GM18502 (cell line): Measurements from ENCODE around the gene SCFD2.
"Not testable (repeated sequence)": the region's sequence is repeated elsewhere in the genome, so short reads cannot be mapped to it uniquely, and the experiment has no call there.

Experiments used
- ATAC-seq: cut with Tn5 transposase; IDR thresholded peaks from one replicate; pipeline ENCODE4 v1.9.1; 2021; ENCODE audit warnings: mild to moderate bottlenecking; ENCODE audit not compliant: unreplicated experiment, poor library complexity

Gene SCFD2

DNA sequence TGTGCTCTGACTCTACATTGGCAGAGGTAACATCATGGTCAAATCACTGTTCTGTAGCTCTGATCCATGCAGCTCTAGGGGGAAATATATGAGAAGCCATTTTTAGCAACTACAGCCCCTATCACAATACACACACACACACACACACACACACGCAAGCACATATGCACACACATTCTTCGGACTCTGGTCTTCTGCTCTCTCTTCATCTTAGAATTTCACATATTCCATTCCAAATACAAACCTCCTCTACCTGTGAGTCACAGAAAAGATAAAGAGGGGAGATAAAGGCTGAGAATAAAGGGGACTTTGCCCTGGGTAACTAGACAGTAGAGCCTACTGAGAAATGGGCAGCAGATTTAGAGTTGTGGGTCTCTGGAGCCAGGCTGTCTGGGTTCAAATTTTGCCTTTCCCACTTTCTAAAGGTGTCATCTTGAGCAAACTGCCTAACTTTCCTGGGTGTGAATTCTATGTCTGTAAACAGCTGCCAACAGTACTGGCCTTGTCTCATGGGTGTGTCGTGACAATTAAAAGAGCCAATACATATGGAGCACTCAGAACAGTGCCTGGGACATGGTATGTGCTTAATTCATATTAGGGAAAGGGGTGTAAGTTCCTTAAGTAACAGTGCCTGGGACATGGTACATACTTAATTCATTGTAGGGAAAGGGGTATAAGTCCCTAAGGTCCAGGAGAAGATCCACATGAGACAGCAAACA, 515.3 kb downstream of the SCFD2 start:
- no peak for ATAC-seq

DNA sequence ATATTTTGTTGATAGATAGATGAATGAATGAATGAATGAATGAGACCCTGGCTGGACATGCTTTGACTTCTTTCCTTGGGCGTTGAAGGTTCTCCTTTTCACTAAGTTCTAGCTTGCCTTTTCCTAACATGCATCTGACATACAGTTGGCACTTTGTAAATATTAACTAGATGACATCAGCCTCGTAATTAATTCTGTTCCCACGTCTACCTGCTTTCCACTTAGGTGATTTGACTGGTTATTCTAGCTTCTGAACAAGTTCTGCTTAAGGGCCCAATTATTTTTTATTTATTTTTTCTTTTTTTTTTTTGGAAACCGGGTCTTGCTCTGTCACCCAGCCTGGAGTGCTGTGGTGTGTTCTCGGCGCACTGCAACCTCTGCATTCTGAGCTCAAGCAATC, 517.6 kb downstream of the SCFD2 start:
- no peak for ATAC-seq

DNA sequence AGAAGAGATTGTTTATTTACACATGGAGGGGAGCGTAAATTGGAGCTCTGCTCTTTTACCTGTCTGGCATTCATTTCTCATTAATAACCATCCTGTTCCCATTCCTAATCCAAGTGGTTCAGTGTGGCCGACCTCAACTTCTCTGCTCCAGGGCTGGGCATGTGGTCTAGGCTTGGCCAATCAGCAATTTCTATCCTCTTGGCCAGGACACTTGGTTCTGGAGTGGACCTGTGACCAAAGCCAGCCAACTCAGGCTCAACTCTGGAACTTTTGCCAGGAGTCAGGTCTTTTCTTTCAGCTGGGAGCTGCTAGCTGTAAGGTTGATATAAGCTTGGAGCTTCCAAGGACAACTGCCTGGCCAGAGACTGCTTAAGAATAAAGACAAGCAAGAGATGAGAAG, 519.4 kb downstream of the SCFD2 start:
- ATAC-seq: no peak

DNA sequence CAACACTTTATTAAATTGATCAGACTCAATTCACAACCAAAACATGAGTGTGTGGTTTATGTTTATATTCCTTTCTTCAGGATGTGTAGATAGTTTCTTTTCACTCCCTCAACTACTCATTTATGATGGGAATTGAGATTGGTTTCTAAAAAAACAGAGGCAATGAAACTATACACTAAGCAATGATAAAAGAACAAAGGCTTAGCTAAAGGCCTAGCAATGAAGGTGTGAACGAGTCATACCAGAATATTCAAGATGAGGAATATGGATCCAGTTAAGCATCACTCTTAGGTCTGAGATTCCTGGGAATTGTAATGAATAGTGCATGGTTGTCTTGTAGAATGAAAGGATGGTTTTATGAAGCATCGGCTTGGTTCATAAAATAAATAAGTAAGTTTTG, 521.3 kb downstream of the SCFD2 start:
- no peak for ATAC-seq

DNA sequence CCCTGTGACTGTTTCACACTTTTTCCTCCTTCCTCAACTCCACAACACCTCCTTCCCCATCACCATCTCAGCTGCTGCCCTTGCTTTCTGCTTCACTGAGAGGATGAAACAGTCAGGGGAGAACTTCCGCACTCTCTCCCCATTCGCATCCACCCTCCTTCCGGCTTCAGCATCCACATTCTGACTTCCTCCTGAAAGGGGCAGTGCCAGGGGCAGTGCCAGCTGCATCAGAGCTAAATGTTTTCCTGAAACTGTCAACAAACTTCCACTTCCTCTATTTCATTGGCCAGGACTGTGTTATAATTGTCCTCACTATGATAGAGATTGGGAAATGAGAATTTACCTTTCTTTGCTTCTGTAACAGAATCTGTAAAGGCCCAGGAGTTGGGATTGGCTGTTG, 521.9 kb downstream of the SCFD2 start:
- no peak for ATAC-seq

DNA sequence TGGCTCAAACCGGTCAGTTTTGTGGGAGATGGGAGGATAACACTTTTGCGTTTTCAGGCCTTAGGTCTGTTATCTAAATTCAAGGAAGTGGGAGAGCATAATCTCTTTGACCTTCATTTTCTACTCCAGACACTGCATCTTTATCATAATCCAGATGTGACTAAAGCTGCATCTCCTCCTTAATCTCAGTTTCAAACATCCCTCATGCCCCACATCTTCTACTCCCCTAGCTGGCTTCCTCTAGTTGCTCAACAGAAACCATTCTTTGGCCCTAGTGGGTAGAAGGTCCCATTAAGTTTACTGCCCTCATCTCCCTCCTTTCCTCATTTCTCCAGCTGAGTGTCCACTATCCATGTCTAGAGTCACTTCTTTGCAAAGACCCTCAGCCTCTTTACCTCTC, 522.5 kb downstream of the SCFD2 start:
- ATAC-seq: no peak

DNA sequence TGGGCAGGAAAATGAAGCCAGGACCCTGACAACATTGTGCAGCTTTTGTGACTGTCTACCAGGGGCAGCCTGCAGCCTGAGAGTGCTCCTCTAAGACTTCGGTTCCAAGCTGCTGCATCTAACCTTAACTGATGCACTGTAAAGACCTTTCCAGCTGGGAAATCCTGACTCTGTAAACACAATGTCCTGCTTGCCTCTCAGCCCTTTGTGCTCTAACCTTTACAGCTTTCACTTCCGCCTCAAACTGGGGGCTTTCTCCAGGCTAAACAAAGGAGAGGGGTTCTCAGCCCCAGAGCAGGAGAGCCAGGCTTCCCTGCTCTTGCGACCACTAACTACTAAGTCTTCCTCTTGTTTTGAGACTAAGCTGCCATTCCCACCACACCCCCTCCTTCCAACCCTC, 523.1 kb downstream of the SCFD2 start:
- no peak for ATAC-seq

DNA sequence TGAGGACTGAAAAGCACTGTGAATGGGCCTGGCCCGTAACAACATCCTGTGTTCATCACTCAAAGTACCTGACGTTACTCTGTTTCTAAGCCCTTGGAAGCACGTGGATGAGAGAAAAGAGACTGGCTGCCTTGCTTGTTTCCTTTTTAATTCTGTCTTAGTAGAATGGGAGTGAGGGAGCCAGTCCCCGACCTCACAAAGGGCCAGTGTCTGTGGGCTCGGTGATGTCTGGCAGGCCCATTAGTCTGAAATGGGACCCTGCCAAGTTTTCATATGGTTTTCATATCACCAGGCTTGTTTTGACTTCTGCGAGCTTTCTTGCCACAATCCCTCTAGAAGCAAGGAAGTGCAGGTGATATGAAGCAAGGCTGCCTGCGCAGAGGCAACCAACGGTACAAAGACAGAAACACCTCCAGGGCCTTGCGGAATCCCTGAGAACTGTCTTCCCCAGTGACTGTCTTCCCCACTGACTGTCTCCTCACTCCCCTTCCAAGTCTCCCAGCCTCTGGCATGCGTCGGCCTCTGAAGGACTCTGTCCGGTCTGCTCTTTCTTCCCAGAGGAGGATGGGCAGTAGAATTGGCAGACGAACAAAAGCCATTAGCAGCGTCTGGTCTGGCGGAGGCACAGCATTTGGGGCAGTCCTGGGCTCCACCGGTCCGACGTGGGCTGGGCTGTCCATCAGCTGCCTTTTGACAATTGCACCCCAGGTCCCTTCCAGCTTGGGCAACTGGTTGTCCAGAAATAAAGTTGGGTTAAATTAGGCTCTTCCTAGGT, 524.0 kb downstream of the SCFD2 start:
- no peak for ATAC-seq

DNA sequence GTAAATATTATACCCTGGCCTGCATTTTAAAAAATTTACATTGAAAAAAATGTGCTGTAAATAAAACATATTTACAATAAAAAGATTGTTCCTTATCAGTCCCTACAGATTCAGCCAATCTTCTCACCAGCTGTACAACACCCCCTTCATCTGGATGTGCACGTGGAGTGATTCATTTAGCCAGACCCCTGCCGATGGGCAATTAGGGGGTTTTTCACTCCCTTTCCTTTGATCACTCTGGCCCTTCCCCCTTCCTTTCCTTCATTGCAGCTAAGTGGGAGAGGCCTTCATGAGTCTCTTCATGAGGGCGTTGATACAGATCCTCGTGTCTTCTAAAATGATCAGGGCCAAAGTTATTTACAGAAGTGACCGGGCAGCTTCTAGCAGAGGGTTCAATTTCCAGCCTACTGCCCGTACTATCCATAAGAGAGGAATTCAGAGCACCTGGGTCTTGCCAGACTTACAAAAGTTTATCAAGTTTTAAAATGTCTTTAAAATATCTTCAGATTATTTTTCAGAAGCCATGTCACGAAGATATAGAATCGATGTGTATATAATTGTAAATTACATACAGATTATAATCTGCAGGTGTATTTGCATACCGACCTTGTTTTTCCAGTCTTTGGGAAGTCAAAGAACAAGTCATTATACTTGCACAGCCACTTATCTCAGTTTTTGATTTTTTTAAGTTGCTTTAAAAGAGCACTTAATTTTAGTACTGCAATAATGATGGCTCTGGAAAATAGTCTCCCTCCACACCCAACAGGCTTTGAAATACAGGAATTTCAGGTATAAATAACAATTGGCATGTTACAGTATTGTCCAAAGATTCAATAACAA, 525.1 kb downstream of the SCFD2 start:
- ATAC-seq: no peak

DNA sequence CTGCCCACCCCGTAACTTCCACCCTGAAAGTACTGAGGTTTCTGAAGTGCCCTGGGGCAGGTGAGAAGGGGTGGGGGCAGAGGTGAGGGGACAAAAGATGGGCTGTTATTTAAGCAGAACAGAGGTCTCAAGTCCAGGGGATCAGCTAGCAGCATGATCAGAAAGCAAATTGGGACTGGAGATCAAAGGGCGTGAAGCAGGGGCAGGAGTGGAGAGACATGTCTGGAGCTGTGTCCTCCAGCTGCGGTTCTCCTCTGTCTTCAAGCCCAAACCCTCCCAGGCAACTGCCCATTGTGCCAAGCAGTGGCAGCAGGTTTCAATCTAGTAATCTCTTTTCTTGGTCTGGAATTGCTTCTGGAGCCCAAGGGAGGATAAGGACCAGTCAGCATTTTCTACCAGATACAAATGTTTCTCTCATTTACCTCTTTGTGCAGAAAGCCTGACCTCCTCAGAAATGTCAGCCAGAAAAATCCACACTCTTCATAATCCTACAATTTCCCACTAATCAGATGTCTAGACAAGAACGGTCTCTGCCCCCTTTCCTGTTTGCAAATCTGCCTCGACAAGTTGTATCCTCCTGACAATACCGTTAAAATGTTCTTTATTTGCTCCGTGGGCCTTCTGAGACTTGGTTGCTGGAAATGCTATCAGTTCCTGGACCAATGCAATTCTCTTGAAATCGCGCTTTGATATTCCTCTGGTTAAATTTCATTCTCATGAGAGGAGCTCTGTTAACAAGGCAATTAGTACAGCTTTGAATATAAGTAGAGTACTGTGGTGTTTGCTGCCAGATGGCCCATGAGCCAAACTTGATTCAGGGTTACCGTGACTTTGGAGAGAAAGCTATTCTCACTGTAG, 526.9 kb downstream of the SCFD2 start:
- ATAC-seq: no peak

DNA sequence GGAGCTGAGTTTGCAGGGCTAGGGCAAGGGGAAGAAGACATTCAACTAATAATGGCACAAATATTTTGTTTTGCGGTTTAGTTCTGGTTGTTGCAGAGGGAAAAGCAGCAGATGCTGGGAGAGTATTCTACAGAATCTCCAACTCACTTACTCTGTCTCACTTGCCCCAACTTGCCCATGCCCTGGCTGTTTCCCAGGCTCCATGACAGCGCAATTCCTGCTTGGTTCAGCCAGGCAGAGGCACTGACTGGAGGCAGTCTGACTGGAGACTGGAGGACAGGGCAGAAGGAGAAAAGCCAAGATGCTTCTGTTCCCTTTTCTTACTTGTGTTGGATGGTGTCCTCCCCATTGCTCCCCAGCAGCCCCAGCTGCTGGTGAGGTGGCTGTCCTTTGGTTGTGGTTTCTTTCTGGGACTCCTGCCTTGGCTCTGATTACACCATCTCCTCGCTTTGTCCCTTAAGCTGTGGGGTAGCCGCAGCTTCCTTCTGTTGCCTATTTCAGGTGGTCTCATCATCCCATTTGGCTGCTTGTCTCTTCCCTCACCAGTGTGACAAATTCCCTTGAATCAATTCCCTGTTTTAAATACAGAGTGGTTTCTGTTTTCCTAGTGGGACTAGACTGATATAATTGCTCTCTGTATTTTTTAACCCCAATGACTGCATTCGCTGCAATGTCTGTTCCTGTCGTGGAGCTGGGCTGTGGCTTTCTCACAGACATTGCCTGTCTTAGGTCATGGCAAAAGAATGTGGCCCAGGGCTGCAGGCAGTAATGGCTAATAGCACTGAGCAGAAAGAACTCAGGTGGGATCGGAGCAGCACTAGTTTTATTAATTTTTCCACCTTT, 527.9 kb downstream of the SCFD2 start:
- no peak for ATAC-seq

DNA sequence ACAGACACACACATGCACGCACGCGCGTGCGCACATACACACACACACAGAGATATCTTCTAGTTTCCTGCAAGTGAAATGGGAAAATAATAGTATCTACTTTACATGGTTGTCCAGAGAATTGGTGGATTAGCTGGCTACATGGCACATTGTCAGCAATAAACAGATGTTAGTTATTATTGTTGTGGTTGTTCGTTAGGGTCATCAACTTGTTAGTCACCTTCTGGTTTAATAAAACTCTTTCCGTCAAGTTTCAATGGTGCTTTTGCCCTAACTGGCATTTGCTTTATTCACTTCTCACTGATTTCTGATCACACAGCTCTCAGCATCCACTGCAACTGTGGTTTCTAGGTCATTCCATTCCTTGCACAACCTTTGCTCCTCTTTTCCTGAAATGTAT, 529.2 kb downstream of the SCFD2 start:
- no peak for ATAC-seq

DNA sequence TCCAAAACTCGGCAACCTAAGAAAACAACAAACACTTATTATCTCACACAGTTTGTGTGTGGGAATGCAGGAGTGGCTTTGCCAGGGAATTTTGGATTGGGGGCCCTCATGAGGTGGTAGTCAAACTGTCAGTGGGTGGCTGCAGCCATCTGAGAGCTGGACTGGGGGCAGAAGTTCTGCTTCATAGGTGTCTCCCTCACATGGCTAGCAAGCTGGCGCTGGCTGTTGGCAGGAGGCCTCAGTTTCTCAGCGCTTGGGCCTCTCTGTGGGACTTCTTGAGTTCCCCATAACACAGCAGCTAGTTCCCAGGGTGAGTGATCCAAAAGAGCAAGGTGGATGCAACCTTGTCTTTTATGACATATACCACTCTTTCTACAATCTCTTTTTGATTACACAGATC, 529.7 kb downstream of the SCFD2 start:
- ATAC-seq: no peak

DNA sequence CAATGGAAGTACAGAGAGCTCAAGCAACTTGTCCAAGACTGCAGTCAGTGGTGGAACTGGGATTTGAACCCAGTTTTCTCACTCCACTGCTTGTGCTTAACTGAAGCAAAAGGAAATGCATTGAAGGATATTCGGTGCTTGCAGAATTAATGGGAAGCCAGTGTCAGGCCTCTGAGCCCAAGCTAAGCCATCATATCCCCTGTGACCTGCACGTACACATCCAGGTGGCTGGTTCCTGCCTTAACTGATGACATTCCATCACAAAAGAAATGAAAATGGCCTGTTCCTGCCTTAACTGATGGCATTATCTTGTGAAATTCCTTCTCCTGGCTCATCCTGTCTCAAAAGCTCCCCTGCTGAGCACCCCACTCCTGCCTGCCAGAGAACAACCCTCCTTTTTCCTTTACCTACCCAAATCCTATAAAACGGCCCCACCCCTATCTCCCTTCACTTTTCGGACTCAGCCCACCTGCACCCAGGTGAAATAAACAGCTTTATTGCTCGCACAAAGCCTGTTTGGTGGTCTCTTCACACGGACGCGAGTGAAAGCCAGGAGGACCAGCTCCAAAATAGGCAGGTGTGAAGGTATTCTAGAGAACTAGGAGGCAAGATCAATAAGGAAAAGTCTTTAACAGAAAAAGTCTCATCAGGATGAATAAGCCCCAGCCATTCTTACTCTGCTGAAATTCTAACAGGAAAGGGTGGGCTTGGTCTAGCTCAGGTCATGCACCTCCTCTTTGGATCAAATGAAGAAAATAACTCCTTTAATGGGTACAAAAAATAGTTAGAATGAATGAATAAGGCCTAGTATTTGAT, 531.0 kb downstream of the SCFD2 start:
- ATAC-seq: not testable (repeated sequence)

DNA sequence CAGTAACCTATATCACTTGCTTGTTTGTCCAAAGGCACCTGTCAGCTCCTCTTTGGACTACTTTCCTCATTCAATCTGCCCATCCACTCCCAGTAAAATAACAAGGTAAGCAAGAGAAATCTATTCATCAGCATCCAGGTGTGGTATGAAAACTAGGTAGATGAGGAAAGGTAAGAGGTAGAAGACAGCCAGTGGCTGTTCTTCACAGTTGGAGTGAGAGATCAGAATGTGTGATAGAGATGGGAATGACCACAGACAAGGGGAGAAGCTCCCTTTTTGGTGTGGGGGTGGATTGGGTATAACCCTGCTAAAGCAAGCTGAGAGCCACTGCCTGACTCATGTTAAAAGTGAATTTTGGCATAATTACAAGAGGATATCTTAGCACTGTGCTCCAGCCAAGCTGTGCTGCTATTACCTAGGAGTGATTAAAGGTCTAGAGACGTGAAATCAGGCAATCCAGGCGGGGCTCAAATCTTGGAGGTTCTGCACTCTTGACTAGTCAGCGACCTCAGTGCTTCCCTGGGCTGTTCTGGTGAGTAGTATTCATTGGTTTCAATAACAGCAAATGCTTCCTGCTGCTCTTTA, 531.8 kb downstream of the SCFD2 start:
- ATAC-seq: no peak

DNA sequence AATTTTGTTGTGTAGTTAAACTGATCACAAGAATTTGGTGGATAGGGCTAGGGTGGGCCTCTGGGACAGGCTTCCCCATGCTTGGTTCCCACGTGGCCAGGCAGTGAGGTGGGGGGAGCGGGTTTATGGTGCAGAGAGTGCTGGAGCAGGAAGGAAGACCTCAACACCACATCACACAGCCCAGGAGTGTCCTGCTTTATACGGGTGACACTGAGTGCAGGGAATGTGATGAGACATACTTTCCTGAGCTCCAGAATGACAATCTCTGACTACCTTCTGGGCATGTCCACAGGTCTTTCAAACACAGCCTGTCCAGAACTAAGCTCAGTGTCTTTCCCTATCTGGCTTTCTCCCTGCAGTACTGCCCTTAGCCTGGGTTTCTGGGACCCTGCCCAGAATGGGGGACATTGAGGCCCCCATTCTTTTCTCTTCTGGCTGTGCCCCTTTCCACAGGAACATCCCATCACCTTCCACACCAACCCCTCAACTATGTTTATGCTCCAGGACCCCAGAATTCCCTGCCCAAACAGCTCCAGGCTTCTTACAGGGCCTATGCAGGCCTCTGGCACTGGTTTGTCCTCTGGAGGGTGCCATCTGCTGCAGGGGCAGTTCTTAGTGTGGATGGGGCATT, 540.3 kb downstream of the SCFD2 start:
- no peak for ATAC-seq

DNA sequence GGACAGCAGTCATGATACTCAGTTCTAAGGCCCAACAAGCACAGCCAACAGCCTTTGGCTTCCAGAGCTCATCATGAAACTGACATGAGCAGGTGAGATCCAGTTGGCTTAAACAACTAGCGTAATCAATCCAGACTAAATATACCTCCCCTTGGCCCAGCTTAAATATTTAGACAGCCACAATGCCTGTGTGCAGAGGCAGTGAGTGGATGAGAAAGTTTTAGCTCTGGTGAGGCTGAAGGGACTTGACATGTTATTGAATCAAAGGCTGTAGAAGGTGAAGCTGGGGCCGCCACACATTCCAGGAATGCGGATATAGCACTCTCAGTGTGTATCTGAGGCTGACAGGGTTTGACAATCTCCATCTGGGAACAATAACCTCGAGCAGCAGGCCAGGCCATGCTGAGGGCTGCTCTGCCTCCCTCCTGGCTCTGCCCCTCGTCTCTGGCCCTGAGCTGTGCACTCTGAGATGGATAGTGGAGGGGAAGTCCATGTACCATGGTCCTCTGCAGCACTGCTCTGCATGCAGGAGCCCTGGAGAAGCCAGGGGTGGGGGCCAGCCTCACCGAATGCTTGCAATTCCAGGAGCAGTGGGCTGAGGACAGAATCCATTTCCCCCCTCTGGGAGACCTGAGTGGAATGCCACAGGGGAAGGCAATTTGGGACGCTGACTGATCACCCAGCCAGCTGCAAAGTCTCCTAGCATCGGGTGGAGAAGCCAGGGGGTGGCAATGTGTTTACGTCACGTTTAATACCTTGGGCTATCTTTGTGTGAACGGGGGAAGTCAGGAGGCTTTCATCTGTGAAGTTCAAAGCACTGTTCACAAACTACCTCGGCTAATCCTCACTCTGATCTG, 541.0 kb downstream of the SCFD2 start:
- ATAC-seq: no peak
